Liver (tissue), 9 donors: ENCODE measurements around the gene FGG. TPM values are rescaled to one million over a fixed set of nuclear protein-coding genes. Genes with fewer than 3 reads are reported as not detected.

Experiments used
- DNase-seq: peaks from one replicate; pipeline ENCODE4 v3.0.0-alpha.2; 2017; ENCODE audit warnings: low spot score
- H3K27ac ChIP-seq, 2 donors: one replicate each; pipeline ENCODE4 v1.7.0; 2013; ENCODE audit warnings: inconsistent platforms in 2 of 2, low read length in 2 of 2, control low read depth in 1 of 2, low read depth in 1 of 2, mild to moderate bottlenecking in 1 of 2
- H3K27me3 ChIP-seq, 4 donors: one replicate each; pipeline versions ENCODE4 v1.6.1 to v1.7.0; 2013; ENCODE audit warnings: low read length in 3 of 4, inconsistent platforms in 1 of 4, mild to moderate bottlenecking in 1 of 4, moderate library complexity in 1 of 4; ENCODE audit not compliant: control insufficient read depth in 4 of 4, insufficient read depth in 4 of 4
- H3K36me3 ChIP-seq, 4 donors: one replicate each; pipeline versions ENCODE4 v1.6.1 to v1.7.0; 2013; ENCODE audit warnings: low read length in 3 of 4, mild to moderate bottlenecking in 3 of 4, low read depth in 1 of 4, moderate library complexity in 1 of 4; ENCODE audit not compliant: control insufficient read depth in 4 of 4, insufficient read depth in 3 of 4
- H3K4me1 ChIP-seq, 4 donors: one replicate each; pipeline versions ENCODE4 v1.6.1 to v1.7.0; 2013; ENCODE audit warnings: low read length in 3 of 4, mild to moderate bottlenecking in 3 of 4, moderate library complexity in 1 of 4; ENCODE audit not compliant: control insufficient read depth in 4 of 4, insufficient read depth in 4 of 4
- H3K4me3 ChIP-seq, 3 donors: one replicate each; pipeline versions ENCODE4 v1.6.1 to v1.7.0; 2013; ENCODE audit warnings: low read length in 3 of 3, control low read depth in 1 of 3, low read depth in 1 of 3, mild to moderate bottlenecking in 1 of 3
- H3K9ac ChIP-seq, 2 donors: one replicate each; pipeline ENCODE4 v1.7.0; 2013; ENCODE audit warnings: low read length in 2 of 2, mild to moderate bottlenecking in 2 of 2, moderate library complexity in 2 of 2, control low read depth in 1 of 2, low read depth in 1 of 2
- H3K9me3 ChIP-seq, 4 donors: one replicate each; pipeline versions ENCODE4 v1.6.1 to v1.7.0; 2013; ENCODE audit warnings: low read length in 3 of 4; ENCODE audit not compliant: control insufficient read depth in 4 of 4
- EGR1 ChIP-seq, 2 donors: IDR thresholded peaks; 2 replicates each; pipeline ENCODE4 v1.6.1; 2016 to 2018; ENCODE audit warnings: antibody characterized with exemption in 2 of 2, low read depth in 2 of 2
- FOXA1 ChIP-seq: IDR thresholded peaks from 2 replicates; pipeline ENCODE4 v1.6.1; 2016; ENCODE audit warnings: antibody characterized with exemption
- FOXA2 ChIP-seq: IDR thresholded peaks from 2 replicates; pipeline ENCODE4 v1.6.1; 2016; ENCODE audit warnings: antibody characterized with exemption
- GABPA ChIP-seq, 2 donors: IDR thresholded peaks in 1 of 2; conservative IDR thresholded peaks in 1 of 2; 2 replicates each; pipeline ENCODE4 v1.6.1; 2016; ENCODE audit warnings: antibody characterized with exemption in 2 of 2, mild to moderate bottlenecking in 1 of 2, moderate library complexity in 1 of 2
- HNF4A ChIP-seq, 2 donors: conservative IDR thresholded peaks; 2 replicates each; pipeline ENCODE4 v1.6.1; 2016; ENCODE audit warnings: antibody characterized with exemption in 2 of 2, mild to moderate bottlenecking in 2 of 2
- HNF4G ChIP-seq: IDR thresholded peaks from 2 replicates; pipeline ENCODE4 v1.6.1; 2016; ENCODE audit warnings: antibody characterized with exemption
- JUND ChIP-seq, 2 donors: IDR thresholded peaks; 2 replicates each; pipeline ENCODE4 v1.6.1; 2016; ENCODE audit warnings: antibody characterized with exemption in 2 of 2
- NR2F2 ChIP-seq: IDR thresholded peaks from 2 replicates; pipeline ENCODE4 v1.6.1; 2016; ENCODE audit warnings: antibody characterized with exemption
- RAD21 ChIP-seq, 2 donors: IDR thresholded peaks; 2 replicates each; pipeline ENCODE4 v1.6.1; 2016; ENCODE audit warnings: antibody characterized with exemption in 2 of 2, mild to moderate bottlenecking in 2 of 2
- RXRA ChIP-seq, 2 donors: IDR thresholded peaks; 2 replicates each; pipeline ENCODE4 v1.6.1; 2017 to 2018; ENCODE audit warnings: antibody characterized with exemption in 2 of 2, mild to moderate bottlenecking in 1 of 2
- SP1 ChIP-seq: IDR thresholded peaks from 2 replicates; pipeline ENCODE4 v1.6.1; 2018; ENCODE audit warnings: antibody characterized with exemption, mild to moderate bottlenecking
- TAF1 ChIP-seq: conservative IDR thresholded peaks from 2 replicates; pipeline ENCODE4 v1.6.1; 2016; ENCODE audit warnings: antibody characterized with exemption, mild to moderate bottlenecking
- YY1 ChIP-seq: IDR thresholded peaks from 2 replicates; pipeline ENCODE4 v1.6.1; 2016; ENCODE audit warnings: antibody characterized with exemption, mild to moderate bottlenecking
- WGBS: extraction: QIAGEN DNeasy Blood & Tissue Kit; methylation state at CpG from one replicate; pipeline ENCODE4 v1.1.7; 2013; 5-methylcytosine and 5-hydroxymethylcytosine counted together
- polyA plus RNA-seq, 2 donors: library from polyadenylated mRNA; stranded (reverse) in 1 of 2; unstranded in 1 of 2; fragments of 200-250 nt in 1 of 2; fragments of >200 nt in 1 of 2; fragmentation: Nextera tagmentation in 1 of 2; extraction: Ambion mirVana in 1 of 2; gene quantifications; one replicate each; pipeline versions ENCODE4 v1.2.1 to v1.2.3, GENCODE V29; 2013 to 2015
- total RNA-seq, 2 donors: library from RNA; depleted of rRNA; stranded (reverse); fragments of >200 nt; gene quantifications; one replicate each; pipeline ENCODE4 v1.2.3, GENCODE V29; 2014
- TF ChIP-seq, protein P1 (sequence below): fragments of 150-350 bp; IDR thresholded peaks from 2 replicates; pipeline ENCODE4 v1.5.1; 2017; ENCODE audit warnings: improper control_type of control experiment, low read depth, low read length; ENCODE audit not compliant: missing input control
- TF ChIP-seq, protein P2 (sequence below): IDR thresholded peaks from 2 replicates; pipeline ENCODE4 v1.6.1; 2016; ENCODE audit warnings: antibody characterized with exemption
- TF ChIP-seq, protein P3 (sequence below): IDR thresholded peaks from 2 replicates; pipeline ENCODE4 v1.6.1; 2016; ENCODE audit warnings: antibody characterized with exemption, mild to moderate bottlenecking
- TF ChIP-seq, protein P4 (sequence below): IDR thresholded peaks from 2 replicates; pipeline ENCODE4 v1.6.1; 2016; ENCODE audit warnings: antibody characterized with exemption
- TF ChIP-seq, protein P5 (sequence below): IDR thresholded peaks from 2 replicates; pipeline ENCODE4 v1.6.1; 2016; ENCODE audit warnings: antibody characterized with exemption
- donor health status: healthy.
- donor health status: healthy.
- donor health status: healthy.
- donor health status: healthy.
- donor health status: healthy.

FGG gene
- total RNA-seq (over 10,000 TPM; 11,566 to 20,700 TPM), polyA plus RNA-seq (over 10,000 TPM in 1 of 2 donors, 1,000 to 10,000 TPM in 1; 7,404 to 18,576 TPM)

DNA sequence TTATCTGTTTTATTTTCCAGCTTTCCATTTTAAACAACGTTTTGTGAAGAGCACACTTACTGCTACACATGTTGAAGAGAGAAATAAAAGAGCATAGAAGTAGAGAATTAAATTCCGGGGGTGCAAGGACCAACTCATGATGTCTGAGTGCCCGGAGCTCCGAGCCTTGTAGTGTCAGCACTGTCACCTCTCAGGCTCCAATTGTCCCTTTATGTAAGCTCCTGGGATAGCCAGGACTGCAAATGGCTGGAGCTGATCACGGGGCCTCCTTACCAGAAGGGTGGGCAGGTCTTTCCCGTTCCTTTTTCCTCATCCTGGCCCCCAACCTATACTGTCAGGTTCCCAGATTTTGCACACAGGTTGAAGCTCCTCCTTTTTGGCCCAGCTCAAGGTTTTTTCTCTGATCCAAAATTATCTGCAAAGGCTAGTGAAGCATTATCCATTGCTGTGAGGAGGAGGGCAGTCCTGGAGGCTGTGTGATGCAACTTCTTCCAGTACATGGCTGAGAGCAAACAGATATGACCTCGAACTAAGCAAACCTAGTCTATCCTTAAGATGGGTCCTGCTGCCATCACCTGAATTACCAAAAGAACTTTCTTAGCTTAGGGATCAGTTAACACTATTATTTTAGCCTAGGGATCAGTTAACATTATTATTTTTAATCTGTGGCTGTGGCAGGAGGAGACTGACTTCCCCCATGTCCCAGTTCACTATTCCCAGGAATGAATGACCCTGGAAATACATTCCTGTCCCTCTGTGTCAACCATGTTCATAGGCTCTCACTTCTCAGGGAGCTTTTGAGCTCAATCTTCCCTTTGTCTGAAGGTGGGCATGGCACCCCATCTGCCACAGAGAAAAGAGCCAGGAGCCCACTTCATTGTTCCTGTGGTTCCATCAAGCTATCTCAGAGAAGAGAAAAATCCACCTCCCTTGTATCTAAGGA, at the start of gene FGG:
Gene FGG (minus strand): TSS at position 185 of the 943 bp plus-strand sequence. CDS start 47 bp downstream, at position 138.
- Histone ChIP-seq H3K36me3 (peaks cover 2 to 27% (median 21%) of the 10 kb centered on the region in 4 donors), H3K4me3 (peak within 1 kb of the TSS; percentile 77 to 89 (median 87)), H3K4me1 (peaks cover 4 to 48% (median 31%) of the 10 kb centered on the region in 4 donors), H3K27me3 (no peaks in the 10 kb centered on the region), H3K9me3 (no peaks in the 10 kb centered on the region), H3K27ac (peak within 1 kb of the TSS; percentile 68 to 73), H3K9ac (peak within 1 kb of the TSS; percentile 53 to 95)
- 31% methylated on average over 7 of the region's 7 CpGs for WGBS
- peak; percentile 76 for DNase-seq
- TF ChIP-seq FOXA2 (no peak), FOXA1 (peak; percentile 80), RAD21 (IDR thresholded peaks at IDR 0.05) (peak; percentile 46 to 53), YY1 (peak; percentile 90), SP1 (peak; percentile 91), HNF4A (conservative IDR thresholded peaks at IDR 0.05) (peak; percentile 77 to 82), TAF1 (peak; percentile 100), GABPA (IDR thresholded peaks at IDR 0.05 in 1 of 2, conservative IDR thresholded peaks at IDR 0.05 in 1 of 2) (peak in 1 of 2 donors; percentile 61), HNF4G (peak; percentile 18), JUND (IDR thresholded peaks at IDR 0.05) (peak; percentile 63 to 94), NR2F2 (peak; percentile 38), EGR1 (IDR thresholded peaks at IDR 0.05; ENCODE audit: low read depth in 2 of 2) (peak; percentile 35 to 37), RXRA (IDR thresholded peaks at IDR 0.05) (peak; percentile 90 to 94)
- TF ChIP-seq, protein P1, sequence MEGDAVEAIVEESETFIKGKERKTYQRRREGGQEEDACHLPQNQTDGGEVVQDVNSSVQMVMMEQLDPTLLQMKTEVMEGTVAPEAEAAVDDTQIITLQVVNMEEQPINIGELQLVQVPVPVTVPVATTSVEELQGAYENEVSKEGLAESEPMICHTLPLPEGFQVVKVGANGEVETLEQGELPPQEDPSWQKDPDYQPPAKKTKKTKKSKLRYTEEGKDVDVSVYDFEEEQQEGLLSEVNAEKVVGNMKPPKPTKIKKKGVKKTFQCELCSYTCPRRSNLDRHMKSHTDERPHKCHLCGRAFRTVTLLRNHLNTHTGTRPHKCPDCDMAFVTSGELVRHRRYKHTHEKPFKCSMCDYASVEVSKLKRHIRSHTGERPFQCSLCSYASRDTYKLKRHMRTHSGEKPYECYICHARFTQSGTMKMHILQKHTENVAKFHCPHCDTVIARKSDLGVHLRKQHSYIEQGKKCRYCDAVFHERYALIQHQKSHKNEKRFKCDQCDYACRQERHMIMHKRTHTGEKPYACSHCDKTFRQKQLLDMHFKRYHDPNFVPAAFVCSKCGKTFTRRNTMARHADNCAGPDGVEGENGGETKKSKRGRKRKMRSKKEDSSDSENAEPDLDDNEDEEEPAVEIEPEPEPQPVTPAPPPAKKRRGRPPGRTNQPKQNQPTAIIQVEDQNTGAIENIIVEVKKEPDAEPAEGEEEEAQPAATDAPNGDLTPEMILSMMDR: no peak
- TF ChIP-seq, protein P2, sequence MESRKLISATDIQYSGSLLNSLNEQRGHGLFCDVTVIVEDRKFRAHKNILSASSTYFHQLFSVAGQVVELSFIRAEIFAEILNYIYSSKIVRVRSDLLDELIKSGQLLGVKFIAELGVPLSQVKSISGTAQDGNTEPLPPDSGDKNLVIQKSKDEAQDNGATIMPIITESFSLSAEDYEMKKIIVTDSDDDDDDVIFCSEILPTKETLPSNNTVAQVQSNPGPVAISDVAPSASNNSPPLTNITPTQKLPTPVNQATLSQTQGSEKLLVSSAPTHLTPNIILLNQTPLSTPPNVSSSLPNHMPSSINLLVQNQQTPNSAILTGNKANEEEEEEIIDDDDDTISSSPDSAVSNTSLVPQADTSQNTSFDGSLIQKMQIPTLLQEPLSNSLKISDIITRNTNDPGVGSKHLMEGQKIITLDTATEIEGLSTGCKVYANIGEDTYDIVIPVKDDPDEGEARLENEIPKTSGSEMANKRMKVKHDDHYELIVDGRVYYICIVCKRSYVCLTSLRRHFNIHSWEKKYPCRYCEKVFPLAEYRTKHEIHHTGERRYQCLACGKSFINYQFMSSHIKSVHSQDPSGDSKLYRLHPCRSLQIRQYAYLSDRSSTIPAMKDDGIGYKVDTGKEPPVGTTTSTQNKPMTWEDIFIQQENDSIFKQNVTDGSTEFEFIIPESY: peak; percentile 77
- TF ChIP-seq, protein P3, sequence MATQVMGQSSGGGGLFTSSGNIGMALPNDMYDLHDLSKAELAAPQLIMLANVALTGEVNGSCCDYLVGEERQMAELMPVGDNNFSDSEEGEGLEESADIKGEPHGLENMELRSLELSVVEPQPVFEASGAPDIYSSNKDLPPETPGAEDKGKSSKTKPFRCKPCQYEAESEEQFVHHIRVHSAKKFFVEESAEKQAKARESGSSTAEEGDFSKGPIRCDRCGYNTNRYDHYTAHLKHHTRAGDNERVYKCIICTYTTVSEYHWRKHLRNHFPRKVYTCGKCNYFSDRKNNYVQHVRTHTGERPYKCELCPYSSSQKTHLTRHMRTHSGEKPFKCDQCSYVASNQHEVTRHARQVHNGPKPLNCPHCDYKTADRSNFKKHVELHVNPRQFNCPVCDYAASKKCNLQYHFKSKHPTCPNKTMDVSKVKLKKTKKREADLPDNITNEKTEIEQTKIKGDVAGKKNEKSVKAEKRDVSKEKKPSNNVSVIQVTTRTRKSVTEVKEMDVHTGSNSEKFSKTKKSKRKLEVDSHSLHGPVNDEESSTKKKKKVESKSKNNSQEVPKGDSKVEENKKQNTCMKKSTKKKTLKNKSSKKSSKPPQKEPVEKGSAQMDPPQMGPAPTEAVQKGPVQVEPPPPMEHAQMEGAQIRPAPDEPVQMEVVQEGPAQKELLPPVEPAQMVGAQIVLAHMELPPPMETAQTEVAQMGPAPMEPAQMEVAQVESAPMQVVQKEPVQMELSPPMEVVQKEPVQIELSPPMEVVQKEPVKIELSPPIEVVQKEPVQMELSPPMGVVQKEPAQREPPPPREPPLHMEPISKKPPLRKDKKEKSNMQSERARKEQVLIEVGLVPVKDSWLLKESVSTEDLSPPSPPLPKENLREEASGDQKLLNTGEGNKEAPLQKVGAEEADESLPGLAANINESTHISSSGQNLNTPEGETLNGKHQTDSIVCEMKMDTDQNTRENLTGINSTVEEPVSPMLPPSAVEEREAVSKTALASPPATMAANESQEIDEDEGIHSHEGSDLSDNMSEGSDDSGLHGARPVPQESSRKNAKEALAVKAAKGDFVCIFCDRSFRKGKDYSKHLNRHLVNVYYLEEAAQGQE: peak; percentile 92
- TF ChIP-seq, protein P4, sequence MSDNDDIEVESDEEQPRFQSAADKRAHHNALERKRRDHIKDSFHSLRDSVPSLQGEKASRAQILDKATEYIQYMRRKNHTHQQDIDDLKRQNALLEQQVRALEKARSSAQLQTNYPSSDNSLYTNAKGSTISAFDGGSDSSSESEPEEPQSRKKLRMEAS: peak; percentile 84
- TF ChIP-seq, protein P5, sequence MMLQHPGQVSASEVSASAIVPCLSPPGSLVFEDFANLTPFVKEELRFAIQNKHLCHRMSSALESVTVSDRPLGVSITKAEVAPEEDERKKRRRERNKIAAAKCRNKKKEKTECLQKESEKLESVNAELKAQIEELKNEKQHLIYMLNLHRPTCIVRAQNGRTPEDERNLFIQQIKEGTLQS: peak; percentile 86
